ENCODE measurements around the gene AKAP3.

The AKAP3 gene

DNA sequence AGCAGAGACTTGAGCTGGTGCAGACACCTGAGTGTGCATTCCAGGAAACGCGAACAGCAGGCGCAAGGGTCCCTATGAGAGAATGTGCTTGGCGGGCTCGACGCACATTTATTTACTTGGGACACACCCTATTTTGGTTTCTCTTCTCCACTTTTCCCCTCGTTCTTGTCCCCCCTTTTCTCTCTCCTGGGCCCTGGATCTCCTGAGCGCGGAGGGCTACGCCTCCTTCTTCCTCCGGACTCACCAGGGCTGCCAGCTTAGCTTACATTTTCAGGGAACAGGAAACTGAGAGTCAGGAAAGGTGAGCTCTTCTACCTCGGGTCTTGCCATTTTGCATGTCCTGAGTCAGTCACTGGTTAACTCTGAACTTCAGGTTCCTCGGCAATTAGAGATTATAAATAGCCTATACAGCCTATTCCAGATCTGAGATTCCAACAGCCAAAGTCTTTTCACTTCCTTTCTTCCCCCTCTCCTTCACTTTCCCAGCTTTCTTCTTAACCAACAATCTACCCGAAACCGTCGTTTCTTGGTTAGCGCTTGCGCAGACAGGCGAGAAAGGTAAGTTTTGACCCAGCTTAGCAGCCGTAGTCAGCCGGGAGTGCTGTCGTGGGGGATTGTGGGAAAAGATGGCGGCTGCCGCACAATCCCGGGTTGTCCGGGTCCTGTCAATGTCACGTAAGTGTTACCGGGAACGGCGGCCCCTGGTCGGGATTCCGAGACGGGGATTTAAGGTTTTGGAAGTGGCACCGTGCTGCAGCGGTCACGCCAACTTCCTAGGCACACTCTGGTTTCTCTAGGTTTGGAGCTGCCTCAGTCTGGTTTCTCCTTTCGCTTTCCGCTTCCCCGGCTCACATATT, at the start of gene AKAP3, which contains the start of gene NDUFA9:
Gene AKAP3, minus strand, starts transcription at position 551 of the 857 bp plus-strand sequence. CDS start 10,855 bp downstream, outside the sequence.
Gene NDUFA9, plus strand, starts transcription at position 614 of the 857 bp plus-strand sequence. Its CDS starts 13 bp downstream, at position 627.
- DNase-seq = peak; percentile 78

DNA sequence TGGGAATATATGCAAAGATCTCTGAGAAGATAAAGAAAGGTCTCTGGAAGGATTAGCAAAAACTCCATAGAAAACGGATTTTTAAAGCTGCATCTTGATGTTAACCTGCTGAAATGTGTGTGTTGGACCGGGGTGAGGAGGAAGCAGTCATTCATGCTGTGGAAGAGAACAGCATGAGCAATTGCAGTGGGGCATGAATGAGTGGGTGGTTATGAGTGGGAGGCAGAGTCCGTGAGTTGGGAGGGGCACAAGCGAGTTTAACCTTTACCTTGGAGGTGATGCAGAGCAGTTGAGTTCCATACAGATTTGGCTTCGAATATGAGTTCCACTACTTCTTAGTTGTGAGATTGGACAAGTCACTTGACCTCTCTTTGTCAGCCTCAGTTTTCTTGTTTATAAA, 41.9 kb upstream of the AKAP3 start:
- no peak for DNase-seq

DNA sequence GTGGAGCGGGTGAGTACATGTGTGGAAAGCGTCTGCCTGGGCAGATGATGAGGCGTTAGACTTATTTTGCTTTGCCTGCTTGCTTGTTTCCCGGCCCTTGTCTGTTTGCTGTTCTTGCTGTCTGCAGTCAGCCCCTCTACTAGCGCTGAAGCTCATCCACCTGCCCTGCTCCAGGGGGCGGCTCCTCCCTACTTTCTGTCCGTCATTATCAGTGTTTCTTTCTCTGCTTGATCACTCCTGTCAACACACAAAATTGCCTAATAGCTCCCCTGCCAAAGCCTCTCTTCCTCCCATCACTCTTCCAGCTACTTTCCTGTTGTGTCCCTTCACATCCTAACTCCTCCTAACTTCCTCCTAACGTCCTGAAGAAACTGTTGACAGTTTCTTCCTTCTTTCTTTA, 36.5 kb upstream of the AKAP3 start:
- no peak for DNase-seq

DNA sequence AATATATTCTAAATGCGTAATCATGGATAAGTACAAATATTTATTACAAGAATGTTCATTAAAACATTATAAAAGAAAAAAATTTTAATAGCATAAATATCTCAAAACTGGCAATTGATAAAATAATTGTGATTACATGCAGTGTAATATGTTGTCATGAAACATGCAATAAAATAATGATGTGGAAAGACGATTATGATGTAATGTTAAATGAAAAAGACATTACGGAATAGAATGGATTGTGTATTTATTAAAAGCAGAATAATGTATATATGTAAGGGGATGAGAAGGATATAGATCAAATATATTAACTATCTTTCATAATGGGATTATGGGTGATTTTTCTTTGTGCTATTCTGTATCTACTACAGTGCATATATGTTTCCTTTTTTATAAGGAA, 32.9 kb upstream of the AKAP3 start:
- DNase-seq = no peak

DNA sequence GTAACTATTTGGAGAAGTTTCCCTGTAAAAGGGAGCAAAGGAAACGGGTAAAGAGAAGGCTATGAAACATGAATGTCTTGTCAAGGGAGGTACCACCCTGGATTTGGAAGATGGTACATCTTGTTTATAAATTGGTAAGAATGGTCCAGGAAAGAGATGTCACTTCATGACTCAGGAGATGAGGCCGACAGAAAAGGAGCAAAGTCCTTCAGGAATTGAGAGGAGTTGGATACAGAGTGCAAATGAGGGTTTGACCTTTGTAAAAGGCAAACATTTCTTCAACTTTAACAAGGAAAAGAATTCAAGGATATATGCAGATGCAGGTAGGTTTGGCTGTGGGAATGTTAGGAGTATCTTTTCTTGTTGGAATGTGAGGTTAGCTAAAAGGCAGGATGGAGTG, 30.9 kb upstream of the AKAP3 start:
- DNase-seq = no peak

DNA sequence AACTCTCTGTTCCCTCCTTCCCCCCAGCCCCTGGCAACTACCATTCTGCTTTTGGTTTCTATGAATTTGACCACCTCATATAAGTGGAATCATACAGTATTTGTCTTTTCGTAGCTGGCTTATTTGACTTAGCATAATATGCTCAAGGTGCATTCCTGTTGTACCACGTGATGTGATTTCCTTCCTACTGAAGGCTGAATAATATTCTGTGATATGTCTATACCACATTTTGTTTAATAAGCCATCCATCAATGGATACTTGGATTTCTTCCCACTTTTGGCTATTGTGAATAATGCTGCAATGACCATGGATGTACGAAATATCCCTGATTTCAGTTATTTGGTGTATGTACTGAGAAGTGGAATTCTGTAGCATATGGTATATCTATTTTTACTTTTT, 16.4 kb upstream of the AKAP3 start:
- DNase-seq = no peak

DNA sequence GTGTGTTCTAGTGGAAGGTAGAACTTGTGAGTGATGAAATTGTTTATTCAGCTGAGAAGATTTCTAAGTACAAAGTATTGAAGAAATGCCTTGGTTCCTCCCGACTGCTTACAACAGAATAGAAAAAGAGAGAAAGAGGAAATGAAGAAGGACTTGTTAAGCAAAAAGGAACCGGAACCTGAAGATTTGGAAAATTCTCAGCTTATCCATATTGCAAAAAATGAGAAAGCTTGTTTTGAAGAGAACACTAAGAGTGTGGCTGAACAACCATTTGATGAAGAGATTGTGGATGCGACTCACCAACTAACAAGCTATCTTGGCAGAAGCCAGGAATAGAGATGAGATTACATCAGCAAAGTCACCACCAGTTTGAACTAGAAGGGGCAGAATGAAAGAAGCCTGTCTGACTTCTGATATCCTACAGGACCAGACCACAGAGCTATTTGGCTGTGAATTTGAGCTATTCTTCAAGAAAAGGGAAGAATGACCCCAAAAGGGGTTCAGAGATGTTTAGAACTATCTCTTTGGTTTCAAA, 15.2 kb upstream of the AKAP3 start:
- no peak for DNase-seq

DNA sequence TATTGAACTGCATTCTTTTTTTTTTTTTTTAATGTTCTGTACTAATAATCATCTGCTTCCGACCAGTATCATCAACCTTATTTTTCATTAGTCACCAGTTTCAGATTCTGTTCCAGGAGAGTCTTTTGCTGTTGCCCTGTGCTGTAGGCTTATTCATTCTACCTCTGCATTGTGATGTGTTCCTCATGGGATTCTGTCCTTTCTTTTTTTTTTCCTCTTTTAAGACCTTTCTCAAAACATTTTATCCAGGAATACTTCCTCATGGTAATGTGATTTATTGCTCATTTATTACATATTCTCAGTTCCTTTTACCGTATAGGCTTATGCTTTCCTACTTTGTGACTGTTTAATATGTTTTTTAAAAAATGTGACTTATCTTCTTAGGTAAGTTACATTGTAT, 4.8 kb upstream of the AKAP3 start:
- no peak for DNase-seq

DNA sequence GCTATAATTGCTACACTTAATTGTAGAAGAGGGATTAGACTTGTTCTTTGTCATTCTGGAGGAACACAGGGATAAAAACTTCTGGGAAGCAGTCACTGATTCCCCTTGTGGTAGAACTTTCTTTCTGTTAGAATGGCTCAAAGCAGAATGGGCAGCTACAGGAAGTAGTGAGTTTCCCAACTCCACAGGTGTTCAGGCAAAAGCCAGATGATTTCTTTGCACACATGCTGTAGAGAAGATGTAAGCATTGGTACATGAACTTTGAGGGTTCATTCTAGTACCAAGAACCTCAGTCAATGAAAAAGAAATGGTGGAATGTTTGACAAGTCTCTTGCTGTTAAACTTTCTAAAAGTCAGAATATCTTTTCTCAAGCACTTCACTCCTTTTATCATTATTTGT, 4.4 kb upstream of the AKAP3 start:
- DNase-seq = no peak

DNA sequence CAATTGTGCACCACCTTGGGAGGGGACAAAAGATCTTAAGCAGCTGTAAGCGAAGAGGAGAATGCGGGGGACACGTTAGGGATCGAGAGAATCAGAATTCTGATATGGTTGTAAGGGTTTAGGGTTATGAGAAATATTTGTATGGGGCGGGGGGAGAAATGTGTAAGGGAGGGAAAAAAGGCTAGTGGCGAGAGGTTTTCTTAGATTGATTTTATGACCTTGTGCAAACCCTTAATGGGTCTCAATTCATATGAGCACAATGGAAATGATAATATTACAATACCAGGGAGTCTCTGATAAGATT, 459 bp upstream of the AKAP3 start:
- DNase-seq = no peak

DNA sequence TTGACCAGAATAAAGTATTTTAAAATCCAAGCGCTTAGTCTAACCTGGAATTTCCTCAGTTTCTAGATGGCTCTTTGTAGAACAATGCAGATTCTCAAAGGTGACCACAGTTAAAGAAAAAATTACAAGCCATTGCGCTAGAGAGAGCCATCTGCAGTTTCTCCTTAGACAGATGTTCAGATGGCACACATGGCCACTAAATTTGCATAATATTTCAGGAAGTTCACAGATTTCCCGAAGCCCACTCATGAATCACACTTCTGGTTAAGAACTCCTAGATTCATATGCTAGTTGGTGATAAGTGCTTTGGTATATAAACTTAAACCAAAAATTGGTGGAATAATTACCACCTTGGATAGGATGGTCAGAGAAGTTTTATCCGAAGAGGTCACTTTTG, 749 bp downstream of the AKAP3 start:
- no peak for DNase-seq

DNA sequence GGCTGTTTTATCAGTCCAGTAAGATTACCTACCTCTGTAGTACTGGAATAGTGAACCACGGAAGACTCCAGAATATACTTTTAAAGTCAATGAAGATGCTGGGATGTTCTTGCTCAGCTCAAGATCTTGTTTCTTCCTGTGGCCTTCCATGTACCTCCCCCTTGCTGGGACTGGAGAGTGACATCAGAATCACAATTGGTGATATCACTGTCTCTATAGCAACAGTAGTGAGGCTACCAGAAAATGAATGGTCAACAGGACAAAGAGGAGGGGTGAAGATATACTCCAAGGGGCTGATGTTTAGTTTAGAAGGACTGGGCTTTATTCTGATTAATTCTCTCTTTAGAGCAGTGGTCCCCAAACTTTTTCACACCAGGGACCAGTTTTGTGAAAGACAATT, 3.8 kb downstream of the AKAP3 start:
- no peak for DNase-seq

DNA sequence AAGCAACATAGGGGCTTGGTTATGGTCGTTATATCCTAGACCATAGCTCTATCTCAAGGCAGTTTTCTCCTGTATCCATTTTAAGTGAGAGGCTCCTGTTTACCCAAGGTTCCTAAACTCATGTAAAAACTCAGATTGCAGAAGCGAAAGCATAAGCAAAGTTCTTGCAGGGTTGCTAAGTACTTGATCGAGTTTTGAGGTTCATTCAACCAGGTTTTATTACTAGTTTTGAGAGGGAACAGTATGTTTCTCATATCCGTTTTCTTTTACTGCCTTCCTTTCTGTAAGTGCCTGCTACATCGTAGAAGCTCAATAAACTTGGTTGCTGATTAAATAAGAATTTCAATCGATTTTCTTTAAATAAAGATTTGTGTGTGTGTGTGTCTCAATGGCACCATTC, 5.1 kb downstream of the AKAP3 start:
- no peak for DNase-seq

DNA sequence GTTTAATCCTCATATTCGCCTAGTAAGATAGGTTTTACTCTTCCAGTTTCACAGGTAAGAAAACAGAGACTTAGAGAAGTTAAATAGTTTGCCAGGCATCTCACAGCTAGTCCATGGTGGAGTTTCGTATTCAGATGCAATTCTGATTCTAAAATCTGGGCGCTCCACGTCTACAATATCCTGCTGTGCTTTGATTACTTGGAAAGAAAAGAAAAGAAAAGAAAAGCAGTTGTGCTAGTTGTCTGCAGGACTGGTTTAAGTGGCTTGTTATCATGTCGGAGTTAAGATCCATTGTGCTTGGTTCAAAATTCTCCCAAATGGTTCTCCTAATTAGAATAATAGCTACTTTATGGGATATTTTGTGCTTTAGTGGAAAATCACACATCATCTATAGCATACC, 18.6 kb downstream of the AKAP3 start:
- no peak for DNase-seq

DNA sequence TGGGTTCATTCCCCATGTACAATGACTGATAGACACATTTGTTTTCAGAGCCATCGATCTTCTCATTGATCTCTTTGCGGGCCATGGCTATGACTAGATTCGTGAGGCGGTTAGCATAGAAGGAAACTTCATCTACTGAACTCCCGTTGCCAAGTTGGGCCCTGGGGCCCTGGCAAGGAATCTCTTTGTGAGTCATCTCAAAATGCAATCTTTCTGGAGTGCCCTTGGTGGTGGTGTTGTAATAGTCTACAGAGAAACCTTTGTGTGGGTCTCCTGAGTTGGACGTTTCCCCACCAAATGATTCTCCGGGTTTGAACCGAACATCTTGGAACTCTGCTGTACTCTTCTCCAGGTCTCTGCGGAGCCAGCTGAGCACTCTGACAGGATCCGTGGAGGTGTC, 20.4 kb downstream of the AKAP3 start:
- DNase-seq = no peak

DNA sequence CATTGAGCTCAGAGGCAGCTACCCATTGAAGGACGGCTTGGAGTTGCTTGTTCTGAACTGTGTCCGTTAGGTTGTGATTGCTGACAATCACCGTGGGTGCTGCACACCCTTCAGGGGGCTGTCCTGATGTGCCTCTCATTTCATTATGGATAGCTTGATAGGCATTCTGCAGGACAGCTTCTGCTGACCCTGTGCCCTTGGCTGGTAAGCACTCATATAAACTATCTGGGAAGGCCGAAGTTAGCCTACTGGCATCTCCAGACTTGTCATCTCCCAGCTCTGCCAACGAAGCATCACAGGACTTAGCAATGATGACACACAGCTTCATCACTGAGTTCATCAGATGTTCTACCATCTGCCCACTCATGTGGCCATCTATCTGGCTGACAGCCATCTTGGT, 22.3 kb downstream of the AKAP3 start:
- DNase-seq = no peak

DNA sequence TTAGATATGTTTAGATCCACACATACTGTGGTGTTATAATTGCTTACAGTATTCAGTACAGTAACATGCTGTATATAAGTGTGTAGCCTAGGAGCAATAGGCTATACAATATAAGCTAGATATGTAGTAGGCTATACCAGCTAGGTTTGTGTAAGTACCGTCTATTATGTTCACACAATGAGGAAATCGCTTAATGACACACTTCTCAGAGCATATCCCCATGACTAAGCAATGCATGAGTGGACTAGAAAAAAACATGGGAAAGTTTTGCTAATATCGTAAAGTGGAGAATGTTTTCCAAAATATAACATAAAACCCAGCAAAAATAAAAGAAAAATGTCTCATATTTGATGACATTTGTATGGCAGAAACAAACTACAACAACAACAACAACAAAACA, 27.3 kb downstream of the AKAP3 start:
- DNase-seq = no peak

DNA sequence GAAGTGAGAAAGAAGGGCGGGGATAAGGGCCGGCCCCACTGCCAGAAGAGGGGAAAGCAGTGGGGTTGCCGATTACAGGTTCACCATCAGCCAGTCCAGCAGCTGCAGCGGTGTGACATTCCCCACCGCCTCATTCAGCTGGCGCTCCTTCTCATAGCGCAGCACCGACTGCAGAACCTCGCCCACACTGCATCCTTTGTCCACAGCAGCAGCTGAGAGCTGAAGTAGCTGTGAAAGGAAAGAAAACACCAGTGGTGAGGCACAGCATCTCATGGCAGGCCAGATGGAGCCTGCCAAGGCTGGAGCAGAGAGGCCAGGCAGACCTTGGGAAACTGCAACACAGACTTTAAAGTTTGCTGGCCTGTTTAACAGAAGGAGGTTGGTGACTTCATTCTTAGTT, 33.2 kb downstream of the AKAP3 start:
- DNase-seq = no peak

DNA sequence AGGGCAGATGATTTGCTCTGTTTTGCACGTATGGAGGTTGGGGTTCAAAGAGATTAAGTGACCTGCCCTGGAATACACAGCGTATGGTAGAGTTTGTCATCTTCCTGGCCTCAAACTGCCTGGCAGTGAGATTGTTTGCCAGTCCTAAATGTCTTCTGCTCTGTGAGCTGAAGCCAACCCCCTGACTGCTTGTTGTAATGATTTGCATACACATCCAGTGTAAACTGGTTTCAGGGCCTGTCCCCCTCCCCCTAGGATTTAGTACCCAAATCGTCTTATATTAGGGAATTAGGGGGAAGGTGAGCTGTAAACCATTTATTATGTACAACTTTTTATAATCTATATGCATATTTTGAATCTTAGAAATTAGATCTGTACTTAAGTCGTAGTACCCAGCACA, 38.4 kb downstream of the AKAP3 start:
- no peak for DNase-seq

DNA sequence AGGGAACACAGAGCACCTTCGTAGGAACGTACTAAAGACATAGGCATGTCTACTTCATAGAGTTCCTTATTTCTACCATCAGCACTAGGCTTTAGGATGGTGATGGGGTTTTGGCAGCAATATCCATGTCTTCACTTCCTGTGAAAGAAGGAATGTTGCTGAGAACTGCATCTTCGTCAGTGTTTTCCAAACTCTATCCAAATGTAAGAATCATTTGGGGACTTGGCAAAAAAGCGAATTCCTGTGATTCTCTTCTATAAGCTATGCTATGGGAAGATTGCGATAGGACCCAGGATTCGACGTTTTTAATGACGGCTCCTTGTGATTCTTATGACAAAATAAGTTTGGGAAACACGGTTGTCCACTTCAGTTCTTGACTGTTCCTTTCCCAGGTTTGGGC, 39.8 kb downstream of the AKAP3 start:
- DNase-seq = no peak

DNA sequence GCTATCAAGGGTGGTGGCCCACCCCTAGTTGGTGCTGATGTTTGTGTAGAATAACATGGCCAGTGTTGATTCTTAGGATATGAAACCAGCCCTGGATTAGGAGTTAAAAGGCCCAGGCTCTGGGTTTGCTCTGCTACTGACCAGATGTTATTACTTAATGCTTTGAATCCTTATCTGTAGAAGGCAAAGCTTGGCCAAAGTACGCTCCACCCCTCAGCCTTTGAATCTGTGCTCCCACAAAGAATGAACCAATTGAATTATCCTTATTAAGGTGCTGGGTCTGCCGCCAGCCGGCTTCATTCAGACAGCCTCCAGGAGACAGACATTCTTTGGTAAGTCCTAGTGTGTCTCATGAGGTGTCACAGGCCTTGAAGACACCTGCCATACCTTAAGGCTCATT, 41.8 kb downstream of the AKAP3 start:
- no peak for DNase-seq

DNA sequence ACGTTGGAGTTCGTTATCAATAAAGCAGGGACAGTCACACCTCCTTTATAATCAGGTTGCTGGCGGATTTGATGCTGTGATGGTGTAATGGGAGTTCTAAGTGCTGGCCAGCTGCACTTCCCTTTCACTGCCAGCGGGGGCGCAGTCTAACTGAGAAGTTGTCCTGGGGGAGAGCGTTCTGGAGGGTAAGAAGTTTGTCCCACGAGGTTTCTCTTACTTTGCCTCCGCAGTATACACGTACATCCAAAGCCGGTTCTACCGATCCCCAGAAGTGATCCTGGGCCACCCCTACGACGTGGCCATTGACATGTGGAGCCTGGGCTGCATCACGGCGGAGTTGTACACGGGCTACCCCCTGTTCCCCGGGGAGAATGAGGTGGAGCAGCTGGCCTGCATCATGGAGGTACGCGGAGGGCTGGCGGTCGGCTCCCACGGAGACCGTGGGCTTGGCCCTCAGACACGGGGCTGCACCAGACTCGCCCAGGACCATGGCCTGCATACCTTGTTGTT, 44.1 kb downstream of the AKAP3 start:
- DNase-seq = peak; percentile 84

DNA sequence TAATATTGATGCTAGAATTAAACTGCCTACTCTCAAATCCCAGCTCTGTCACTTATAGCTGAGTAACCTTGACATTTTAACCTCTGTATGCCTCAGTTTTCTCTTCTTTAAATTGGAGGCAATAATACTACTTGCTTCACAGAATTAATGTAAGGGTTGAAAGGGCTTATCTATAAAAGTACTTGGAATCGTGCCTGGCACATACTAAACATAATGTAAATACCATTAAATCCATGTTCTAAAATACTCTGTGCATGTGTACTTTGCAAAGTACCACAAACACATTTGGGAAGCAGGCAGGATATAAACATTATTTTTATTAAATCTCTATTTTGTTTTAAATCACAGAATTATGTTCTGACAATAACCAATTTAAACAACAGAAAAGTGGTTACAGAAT, 44.9 kb downstream of the AKAP3 start:
- DNase-seq = no peak

DNA sequence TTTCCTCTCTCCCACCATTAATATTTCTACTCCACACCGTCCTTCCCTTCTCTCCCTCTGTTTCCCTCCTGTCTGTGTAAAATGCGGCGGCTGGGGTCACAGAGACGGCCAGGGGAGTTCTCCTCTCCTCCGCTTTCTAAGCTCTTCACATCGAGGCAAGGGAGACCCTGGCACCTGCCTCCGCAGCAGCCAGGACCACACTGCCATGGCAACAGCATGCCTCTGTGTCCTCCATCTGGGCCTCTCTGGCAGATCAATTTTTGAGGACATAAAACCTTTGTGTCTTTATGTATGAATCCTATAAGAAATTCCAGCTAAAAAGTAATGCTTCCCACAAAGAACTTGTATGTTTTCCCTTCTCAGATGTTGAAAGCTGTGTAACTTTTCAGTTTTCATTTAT, 45.4 kb downstream of the AKAP3 start:
- DNase-seq = no peak

DNA sequence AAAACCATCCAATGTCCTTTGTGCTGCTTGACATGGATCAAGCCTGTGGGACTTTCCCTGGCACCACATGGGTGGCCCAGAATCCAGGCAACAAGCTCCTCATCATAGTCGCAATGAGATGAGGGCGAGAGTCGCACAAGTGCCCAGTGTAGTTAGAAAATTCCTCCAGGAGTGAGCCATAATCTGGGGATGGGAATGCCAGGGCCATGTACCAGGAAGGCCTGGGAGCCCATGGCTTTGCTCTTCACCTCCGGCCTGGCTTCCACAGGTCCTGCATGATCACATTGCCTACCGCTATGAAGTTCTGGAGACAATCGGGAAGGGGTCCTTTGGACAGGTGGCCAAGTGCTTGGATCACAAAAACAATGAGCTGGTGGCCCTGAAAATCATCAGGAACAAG, 53.0 kb downstream of the AKAP3 start:
- no peak for DNase-seq
